ENCODE results near the gene ARID5B.

DNA sequence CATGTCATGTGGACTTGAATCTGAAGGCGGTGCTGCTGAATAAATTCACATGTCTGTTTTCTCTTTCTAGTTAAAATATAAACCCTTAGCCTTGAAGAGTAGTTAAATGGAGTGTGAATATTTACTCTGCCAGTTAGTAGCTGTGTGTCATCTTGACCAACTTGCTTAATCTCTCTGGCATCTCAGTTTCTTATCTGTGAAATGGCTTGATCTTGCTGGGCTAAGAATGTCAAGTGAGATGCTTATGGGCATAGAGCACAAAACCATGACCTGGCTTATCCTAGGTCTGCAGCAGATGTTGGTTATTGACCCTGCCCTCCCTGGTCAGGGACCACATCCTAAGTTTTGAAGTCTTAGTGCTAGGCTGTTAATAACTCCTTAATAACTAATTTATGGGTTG is 16.6 kb downstream of the ARID5B start:
- TF ChIP-seq, protein P1, sequence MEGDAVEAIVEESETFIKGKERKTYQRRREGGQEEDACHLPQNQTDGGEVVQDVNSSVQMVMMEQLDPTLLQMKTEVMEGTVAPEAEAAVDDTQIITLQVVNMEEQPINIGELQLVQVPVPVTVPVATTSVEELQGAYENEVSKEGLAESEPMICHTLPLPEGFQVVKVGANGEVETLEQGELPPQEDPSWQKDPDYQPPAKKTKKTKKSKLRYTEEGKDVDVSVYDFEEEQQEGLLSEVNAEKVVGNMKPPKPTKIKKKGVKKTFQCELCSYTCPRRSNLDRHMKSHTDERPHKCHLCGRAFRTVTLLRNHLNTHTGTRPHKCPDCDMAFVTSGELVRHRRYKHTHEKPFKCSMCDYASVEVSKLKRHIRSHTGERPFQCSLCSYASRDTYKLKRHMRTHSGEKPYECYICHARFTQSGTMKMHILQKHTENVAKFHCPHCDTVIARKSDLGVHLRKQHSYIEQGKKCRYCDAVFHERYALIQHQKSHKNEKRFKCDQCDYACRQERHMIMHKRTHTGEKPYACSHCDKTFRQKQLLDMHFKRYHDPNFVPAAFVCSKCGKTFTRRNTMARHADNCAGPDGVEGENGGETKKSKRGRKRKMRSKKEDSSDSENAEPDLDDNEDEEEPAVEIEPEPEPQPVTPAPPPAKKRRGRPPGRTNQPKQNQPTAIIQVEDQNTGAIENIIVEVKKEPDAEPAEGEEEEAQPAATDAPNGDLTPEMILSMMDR (IDR thresholded peaks at IDR 0.05): no peak
- TF ChIP-seq EZH2 (IDR thresholded peaks at IDR 0.05; ENCODE audit: borderline replicate concordance, insufficient read depth, low read depth, low read length, poor library complexity, severe bottlenecking): no peak

All from B cell (primary cell).